Activated CD4-positive, alpha-beta T cell treated with anti-CD3 and anti-CD28 coated beads, Interleukin-2, amount 10 ng/mL, durations not matched to agents 24 days and 14 days (primary cell): ENCODE measurements around the gene FAM83B. TPM values are rescaled to one million over a fixed set of nuclear protein-coding genes. Genes with fewer than 3 reads are reported as not detected.

Experiments used
- DNase-seq: peaks from one replicate; pipeline ENCODE4 v3.0.0; 2022
- H3K27ac Mint-ChIP-seq: one replicate; pipeline ENCODE4 v1.8.0; 2022; ENCODE audit warnings: mild to moderate bottlenecking, mixed read lengths
- H3K27me3 Mint-ChIP-seq: one replicate; pipeline ENCODE4 v1.8.0; 2022; ENCODE audit warnings: mixed read lengths
- H3K36me3 Mint-ChIP-seq: one replicate; pipeline ENCODE4 v1.8.0; 2022; ENCODE audit warnings: low read depth, mild to moderate bottlenecking, mixed read lengths
- H3K4me1 Mint-ChIP-seq: one replicate; pipeline ENCODE4 v1.8.0; 2021; ENCODE audit warnings: mixed read lengths
- H3K4me3 Mint-ChIP-seq: one replicate; pipeline ENCODE4 v1.8.0; 2022; ENCODE audit warnings: mild to moderate bottlenecking, moderate library complexity, mixed read lengths
- H3K9me3 Mint-ChIP-seq: one replicate; pipeline ENCODE4 v1.8.0; 2021; ENCODE audit warnings: mixed read lengths
- intact Hi-C: fragments of 100-400 bp; cut with micrococcal nuclease; formaldehyde crosslinking; loops from one replicate; pipeline ENCODE4 v1.15.1; 2023
- total RNA-seq: library from RNA; stranded (reverse); gene quantifications from 2 replicates; pipeline ENCODE4 v1.2.3, GENCODE V29; 2022

The FAM83B gene
- total RNA-seq, 1 donor from 2014 or later = not detected

DNA sequence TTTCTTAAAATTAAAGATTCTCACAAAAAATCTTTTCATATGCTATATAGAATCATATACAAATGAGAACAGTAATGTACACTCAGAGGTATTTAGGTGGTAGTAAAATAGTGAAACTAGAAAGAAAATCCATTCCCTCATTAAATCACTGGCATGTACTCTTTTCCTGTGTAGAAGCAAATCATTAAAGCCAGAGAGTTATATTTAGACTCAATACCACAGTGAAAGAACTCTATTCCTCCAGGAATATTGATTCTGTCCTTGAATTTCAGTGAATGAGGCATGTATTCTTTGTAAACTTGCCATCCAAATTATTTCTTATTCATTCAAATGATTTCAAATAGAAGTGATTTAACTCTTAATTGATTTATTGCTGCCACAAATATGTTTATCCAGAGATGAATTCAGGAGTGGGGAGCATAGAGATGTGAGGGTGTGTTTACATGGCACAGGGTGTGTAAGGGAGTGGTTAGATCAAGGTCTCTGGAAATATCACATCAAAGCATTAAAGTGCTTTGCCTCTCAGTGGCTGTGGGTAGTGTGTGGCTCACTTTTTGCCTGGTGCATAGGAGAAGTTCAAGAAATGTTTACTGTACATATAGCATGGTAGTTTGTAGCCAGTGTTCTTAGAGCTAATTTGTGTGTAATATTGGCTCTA lies 141.2 kb downstream of the FAM83B start:
- intact Hi-C loops = no loop called here
- H3K4me1 Mint-ChIP-seq = no peaks in the 10 kb centered on the region

DNA sequence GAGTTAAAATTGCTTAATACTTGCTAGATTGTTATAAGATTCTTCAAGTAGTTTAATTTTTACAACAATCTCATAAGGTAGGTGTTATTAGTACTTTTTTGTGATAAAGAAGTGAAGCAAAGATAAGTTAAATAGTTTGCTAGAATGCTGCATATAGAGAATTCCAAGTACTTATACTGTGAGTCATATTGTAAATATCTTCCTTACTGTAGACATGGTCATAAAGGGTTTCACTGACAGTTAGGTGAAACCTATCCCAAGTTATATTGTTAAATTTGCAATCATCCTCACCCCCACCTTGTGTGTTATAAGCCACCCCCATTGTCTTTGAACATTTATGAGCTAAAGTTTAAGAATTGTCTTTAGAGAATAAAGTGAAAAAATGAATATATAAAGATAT lies 142.0 kb downstream of the FAM83B start:
- Mint-ChIP-seq H3K36me3 (no peaks in the 10 kb centered on the region), H3K4me1 (no peaks in the 10 kb centered on the region), H3K9me3 (peaks cover 9% of the 10 kb centered on the region), H3K4me3 (no peak overlapping the region), H3K27me3 (no peaks in the 10 kb centered on the region), H3K27ac (no peak overlapping the region)
- no peak for DNase-seq
- intact Hi-C loops = no loop called here

More for the DNA sequence above, 141.2 kb downstream of the FAM83B start:
- Mint-ChIP-seq H3K27ac (no peak overlapping the region), H3K36me3 (no peaks in the 10 kb centered on the region), H3K27me3 (no peaks in the 10 kb centered on the region), H3K4me3 (no peak overlapping the region), H3K9me3 (peaks cover 9% of the 10 kb centered on the region)
- no peak for DNase-seq

DNA sequence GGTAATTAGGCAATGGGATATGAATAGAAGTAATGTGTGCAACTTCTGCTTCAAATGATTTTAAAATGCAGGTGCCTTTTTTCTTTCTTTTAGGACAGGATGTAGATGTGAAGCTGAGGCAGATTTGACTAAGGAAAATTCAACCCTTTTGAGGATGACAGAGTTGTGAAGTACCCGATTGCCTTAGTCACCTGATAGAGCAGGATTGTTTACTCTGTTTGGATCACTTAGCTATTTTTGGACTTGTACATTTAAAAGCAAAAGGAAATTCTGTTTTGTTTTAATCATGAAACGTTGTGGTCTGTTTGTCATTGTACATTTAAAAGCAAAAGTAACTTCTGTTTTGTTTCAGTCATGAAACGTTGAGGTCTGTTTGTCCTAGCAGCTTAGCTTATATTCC lies 143.4 kb downstream of the FAM83B start:
- Mint-ChIP-seq H3K36me3 (no peaks in the 10 kb centered on the region), H3K4me1 (no peaks in the 10 kb centered on the region), H3K27me3 (no peaks in the 10 kb centered on the region), H3K4me3 (no peak overlapping the region), H3K9me3 (peaks cover 4% of the 10 kb centered on the region), H3K27ac (no peak overlapping the region)
- intact Hi-C loops = no loop called here
- no peak for DNase-seq
